Caki2 (cell line): ENCODE results near the gene WDFY4. TPM values are rescaled to one million over a fixed set of nuclear protein-coding genes. Genes with fewer than 3 reads are reported as not detected.
"Not testable (repeated sequence)": the region's sequence is repeated elsewhere in the genome, so short reads cannot be mapped to it uniquely, and the experiment has no call there.

Experiments
- DNase-seq: peaks from one replicate; pipeline ENCODE4 v3.0.0-alpha.2; 2015; ENCODE audit warnings: low read depth
- in situ Hi-C: cut with HindIII; loops from 2 replicates; pipeline ENCODE4 v1.10.0; 2016; ENCODE audit warnings: low sequenced_read_pairs, low pct_unique_long_range_greater_than_20kb, mixed read lengths
- total RNA-seq: library from RNA; depleted of rRNA; stranded (reverse); fragments of >200 nt; shearing (Covaris generic); gene quantifications from 2 replicates; pipeline ENCODE4 v1.2.3, GENCODE V29; 2014; ENCODE audit warnings: low replicate concordance; rRNA removed

WDFY4 gene, protein sequence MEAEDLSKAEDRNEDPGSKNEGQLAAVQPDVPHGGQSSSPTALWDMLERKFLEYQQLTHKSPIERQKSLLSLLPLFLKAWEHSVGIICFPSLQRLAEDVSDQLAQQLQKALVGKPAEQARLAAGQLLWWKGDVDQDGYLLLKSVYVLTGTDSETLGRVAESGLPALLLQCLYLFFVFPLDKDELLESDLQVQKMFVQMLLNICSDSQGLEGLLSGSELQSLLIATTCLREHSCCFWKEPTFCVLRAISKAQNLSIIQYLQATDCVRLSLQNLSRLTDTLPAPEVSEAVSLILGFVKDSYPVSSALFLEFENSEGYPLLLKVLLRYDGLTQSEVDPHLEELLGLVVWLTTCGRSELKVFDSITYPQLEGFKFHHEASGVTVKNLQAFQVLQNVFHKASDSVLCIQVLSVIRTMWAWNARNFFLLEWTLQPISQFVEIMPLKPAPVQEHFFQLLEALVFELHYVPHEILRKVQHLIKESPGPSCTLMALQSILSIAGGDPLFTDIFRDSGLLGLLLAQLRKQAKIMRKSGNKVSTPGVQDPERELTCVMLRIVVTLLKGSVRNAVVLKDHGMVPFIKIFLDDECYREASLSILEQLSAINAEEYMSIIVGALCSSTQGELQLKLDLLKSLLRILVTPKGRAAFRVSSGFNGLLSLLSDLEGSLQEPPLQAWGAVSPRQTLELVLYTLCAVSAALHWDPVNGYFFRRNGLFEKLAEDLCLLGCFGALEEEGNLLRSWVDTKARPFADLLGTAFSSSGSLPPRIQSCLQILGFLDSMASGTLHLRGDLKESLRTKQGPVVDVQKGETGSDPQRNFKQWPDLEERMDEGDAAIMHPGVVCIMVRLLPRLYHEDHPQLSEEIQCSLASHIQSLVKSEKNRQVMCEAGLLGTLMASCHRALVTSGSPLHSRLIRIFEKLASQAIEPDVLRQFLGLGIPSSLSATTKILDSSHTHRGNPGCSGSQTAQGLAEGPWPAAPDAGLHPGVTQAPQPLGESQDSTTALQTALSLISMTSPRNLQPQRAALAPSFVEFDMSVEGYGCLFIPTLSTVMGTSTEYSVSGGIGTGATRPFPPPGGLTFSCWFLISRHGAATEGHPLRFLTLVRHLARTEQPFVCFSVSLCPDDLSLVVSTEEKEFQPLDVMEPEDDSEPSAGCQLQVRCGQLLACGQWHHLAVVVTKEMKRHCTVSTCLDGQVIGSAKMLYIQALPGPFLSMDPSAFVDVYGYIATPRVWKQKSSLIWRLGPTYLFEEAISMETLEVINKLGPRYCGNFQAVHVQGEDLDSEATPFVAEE (N-terminal part only)
- not detected in 2 replicates for total RNA-seq

DNA sequence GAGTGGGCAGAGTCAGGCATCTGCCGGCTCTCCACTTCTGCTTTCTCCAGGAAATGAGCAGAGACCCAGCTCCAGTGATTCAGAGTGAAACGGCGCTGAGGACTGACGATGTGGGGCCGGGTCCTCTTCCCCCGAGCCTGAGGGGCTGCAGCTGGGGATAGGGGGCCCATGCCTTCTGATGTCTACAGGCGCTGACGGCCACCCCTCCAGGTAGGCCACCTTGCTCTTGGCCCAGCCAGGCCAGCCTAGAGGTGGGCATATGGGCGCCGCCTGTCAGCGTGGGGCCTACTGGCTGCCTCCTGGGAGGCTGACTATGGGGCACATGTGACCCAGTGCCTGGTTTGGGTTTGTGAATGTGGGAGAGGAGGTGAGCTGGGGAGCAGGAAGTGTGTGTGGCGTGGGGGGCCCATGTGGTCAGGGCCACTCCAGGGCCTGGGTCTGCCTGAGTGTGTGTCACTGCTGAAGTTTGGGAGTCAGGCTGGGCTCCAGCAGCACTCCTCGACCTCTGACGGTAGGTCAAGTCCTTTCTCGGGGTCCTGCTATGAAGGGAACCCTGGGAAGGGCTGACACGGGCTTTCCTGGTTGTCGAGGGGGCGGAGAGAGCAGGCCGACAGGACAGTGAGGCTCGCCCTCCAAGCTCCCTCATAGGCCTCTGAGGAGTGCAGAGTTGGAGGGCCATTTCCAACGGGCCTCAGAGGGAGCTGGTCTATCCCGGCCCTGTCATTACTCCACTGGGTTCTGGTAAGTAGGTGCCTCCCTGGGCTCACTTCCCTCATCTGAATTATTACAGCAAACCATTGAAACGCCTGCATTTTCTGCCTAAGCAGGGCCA, at the start of gene WDFY4:
Gene WDFY4, plus strand, starts transcription at position 82 of the 832 bp plus-strand sequence. CDS start 24,860 bp downstream, outside the sequence.
- in situ Hi-C loops: no loop called here
- no peak for DNase-seq

DNA sequence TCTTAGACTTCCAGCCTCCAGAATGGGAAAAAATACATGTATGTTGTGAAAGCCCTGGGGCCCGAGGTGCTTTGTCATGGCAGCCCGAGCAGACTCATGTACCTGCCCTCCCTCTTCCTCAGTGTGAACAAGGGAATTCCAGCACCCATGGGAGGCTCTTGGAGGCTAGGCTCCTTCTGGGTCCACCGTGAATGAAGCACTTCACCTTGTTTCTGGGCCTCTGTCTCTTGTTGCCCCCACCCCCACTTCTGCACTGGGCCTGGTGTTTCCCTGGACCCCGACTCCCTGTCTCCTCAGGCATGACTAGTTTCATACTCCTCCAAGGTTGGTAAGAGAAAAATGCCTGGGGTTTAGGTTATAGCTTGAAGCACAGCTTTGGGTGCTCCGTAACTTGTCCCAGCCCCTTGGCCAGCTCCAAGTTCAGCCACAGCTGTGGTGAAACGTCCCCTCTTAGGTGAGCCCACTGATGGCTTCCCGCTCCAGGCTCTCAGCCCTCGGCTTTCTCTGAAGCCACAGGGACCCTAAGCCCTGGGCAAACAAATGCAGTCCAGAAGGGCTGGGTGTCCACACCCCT, 49.6 kb upstream of the WDFY4 start:
- in situ Hi-C loops: no loop called here

DNA sequence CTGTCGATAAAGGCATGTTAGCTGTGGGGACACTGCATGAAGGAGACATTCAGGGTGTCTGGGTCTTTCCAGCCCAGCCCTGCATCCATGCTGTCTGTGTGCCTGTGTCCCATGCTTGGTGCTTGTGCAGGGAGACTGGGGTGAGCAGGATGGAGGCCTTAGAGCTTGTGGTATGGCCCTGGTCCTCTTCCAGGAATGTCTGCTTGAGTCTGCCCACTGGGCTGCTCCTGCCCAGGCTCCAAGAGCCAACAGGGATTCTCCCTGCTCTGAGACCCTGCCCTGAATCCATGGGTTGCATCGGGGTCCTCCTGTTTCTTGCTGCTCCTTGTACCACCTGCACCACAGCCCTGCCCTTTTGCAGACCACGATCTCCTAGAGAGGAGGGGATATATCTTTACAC, 48.4 kb upstream of the WDFY4 start:
- no peak for DNase-seq
- in situ Hi-C loops: no loop called here

More for the DNA sequence above, 49.6 kb upstream of the WDFY4 start:
- DNase-seq: no peak

DNA sequence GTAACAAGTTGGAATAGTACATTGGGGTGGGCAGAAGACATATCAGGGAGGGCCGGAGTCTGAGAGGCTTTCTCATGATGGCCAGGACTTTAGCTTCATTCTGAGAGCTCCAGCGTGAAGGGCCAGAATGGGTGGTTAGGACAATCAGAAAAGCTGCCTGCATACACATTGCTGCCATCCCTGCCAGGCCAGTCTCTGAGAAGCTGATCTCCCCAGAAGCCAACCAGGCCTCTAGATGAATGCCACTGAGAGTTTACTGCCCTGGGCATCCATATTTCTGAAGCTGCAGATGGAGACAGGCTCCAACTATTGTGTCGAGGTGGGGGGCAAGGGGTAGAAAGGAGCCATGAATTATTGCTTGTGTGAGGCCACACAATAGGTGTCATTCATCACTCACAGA, 47.8 kb upstream of the WDFY4 start:
- in situ Hi-C loops: no loop called here
- no peak for DNase-seq

DNA sequence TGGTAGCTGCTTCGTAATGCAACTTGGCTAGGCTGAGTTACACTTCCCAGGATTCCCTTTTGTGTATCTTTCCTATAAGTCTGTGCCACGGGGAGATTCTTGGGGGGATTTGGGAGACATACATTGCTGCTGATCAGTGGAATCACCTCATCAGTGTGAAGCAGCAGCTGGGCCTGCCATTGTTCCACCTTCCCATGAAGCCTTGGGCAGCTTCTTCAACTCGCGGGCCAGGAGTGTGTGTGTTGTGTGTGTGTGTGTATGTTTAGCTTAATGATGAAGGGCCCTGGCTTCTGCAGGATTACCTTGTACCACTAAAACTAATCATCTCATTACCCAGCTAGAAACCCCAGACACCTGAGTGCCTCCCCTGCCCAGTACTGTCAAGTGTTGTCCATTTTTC, 46.5 kb upstream of the WDFY4 start:
- in situ Hi-C loops: no loop called here
- no peak for DNase-seq

DNA sequence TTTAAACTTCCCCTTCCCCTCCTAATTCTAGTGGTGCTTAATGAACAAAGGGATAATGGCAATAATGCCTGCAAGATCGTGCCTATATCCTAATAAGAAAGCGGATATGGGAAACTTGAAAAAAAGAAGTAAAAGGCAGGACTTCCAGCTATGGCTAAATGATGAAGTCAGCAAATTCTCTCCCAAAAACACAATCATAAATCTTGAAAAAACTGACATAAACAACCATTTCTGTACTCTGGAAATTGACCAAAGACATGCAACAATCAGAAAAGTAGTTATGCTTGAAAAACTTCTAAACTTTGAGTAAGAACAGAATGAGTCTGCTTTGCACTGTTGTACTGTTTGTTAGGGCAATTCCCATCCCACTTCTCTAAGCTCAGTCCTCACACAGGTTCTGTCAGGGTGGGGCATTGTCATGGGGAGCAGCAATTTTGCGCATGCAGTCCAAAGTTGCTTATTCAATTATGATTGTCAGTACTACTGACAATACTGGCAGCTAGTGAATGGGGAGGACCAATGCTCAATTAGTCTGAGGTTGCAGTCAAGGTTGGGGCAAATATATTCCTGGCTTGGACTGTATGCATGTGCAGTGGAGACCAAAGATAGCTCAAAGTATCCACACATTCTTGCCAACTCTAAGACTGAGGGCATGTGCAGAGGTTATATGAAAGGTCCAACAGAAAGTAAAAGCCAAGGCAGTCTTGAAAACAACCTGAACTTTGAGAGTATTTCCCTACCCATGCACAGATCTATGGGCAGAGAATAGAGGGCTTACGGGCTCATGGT, 45.7 kb upstream of the WDFY4 start:
- in situ Hi-C loops: no loop called here
- DNase-seq: no peak

DNA sequence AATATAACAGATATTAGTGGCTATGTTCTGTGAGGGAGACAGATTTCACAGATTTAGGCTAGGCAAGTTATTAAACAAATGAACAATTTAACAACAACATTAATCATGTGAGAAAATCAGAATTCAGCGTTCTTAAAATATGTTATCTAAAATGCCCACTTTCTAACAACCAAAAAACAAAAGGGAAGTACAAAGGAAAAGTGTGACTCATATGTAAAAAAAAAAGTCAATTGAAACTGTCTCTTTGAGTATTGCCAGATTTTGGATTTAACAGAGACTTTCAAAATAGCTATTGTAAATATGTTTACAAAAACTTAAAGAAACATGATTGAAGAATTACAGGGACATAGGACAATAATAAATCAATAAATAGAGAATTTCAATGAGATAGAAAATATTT, 45.0 kb upstream of the WDFY4 start:
- DNase-seq: no peak
- in situ Hi-C loops: no loop called here

DNA sequence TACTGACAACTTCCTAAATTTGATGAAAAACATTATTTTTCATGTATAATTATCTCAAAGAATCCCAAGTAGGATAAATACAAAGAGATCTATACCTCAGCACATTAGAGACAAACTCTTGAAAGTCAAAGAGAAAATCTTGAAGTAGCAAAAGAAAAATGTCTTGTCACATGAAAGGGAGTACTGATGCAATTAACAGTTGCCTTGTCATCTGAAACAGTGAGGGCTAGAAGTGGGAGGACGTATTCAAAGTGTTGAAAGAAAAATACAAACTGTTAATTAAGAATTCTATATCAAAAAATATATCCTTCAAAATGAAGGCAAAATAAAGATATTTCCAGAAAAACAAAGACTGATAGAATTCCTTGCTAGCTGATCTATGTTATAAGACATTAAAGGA, 44.3 kb upstream of the WDFY4 start:
- DNase-seq: no peak
- in situ Hi-C loops: no loop called here

DNA sequence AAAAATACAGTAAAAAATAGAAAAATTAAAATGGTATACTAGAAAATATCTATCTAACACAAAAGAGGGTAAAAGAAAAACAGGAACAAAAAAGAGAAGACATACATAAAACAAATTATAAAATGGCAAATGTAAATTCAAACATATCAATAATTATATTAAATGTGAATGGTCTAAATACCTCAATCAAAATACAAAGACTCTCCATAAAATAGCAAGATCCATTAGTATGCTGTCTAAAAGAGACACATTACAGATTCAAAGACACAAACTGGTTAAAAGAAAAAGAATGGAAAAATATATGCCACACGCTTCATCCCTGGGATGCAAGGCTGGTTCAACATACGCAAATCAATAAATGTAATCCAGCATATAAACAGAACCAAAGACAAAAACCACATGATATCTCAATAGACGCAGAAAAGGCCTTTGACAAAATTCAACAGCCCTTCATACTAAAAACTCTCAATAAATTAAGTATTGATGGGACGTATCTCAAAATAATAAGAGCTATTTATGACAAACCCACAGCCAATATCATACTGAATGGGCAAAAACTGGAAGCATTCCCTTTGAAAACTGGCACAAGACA, 43.5 kb upstream of the WDFY4 start:
- DNase-seq, in situ Hi-C loops: not testable (repeated sequence)

DNA sequence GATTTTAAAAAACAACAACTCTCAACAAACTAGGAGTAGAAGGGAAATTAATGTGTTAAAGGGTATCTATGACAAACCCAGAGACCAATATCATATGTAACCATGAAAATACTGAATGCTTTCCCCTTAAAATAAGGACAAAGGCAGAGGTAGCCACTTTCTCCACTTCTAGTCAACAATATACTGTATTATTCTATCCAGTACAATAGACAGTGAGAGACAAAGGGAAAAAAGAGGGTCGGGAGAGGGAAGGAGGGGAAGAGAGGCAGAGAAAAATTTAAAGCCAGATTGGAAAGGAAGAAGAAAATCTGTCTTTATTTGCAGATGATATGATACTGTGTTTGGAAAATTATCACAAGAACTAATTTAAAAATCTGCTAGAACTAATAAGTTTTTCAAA, 39.1 kb upstream of the WDFY4 start:
- DNase-seq: no peak
- in situ Hi-C loops: no loop called here

DNA sequence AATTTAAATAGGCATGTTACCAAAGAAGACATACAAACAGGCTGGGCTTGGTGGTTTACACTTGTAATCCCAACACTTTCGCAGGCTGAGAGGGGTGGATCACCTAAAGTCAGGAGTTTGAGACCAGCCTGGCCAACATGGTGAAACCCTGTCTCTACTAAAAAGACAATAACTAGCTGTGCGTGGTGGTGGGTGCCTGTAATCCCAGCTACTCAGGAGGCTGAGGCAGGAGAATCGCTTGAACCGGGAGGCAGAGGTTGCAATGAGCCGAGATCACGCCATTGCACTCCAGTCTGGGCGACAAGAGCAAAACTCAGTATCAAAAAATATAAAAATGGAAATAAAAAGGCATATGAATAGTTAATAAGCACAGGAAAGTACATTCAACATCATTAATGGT, 37.6 kb upstream of the WDFY4 start:
- DNase-seq, in situ Hi-C loops: not testable (repeated sequence)

DNA sequence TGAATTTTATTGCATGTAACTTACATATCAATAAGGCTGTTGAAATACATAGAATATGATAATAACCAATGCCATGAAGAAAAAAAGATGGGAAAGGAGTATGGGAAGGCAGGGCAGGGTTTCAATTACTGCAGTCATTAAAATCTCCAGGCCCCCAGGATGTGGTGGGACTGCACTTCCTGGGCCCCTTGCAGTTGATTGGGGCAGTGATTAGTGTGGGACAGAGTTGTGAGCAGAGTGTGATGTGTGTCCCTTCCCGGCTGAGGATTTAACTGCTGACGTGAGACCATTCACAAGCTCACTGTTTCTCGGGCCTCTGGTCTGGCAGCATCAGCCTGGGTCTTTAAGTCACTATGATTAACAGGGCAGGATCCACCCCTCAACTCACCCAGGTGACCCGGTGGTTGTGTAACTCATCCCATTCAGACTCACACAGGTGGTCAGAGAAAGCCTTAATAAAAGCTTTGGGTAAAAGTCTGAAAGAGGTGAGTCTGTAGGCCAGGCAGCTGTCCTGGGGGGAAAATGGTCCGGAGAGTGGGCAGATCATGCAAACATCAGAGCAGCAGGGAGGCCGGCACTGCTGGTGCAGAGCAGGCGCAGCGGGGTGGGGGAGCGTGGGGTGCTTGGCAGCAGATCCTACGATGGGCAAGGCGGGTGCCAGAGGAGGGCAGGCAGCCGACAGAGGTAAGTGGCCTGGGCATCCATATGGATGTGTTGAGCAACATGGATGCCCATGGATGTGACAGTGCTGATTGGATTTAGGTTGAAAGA, 36.3 kb upstream of the WDFY4 start:
- in situ Hi-C loops: no loop called here
- no peak for DNase-seq

DNA sequence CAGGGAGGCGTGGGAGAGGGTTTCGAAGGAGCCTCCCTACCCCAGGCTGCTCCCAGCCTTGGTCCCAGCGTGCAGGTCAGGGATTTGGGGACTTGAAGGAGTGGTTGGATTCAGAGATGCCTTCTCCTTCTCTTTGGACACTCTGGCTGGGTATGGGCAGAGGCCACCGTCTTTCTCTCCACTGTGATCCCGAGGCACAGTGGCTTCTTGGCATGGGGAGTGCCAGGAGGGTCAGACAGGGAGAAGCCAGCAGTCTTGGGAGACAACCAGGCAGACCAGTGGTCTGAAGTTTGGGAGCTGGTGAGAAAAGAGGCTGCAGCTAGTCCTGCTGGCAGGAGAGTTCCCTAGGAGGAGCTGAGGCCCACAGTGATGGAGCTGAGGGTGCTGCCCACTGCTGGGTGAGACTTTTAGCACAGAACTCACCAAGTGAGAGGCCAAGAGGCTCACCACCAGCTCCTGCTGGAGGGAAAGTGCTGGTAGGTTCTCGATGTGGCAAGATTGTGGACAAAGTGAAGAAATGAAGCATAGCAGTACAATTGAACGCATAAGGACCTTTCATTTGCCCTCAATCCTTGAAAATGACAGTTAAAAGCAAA, 35.2 kb upstream of the WDFY4 start:
- DNase-seq: no peak
- in situ Hi-C loops: no loop called here

DNA sequence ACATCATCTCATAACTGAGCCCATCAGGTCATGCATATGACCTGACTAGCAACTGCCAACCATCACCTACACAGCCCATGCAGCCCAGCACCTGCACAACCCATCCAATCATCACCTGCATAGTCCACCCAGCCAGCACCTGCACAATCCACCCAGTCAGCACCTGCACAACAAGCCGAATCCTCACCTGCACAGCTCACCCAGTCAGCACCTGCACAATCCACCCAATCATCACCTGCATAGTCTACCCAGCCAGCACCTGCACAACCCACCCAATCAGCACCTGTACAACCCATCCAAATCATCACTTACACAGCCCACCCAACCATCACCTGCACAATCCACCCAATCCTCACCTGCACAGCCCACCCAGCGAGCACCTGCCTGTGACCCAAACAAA, 33.4 kb upstream of the WDFY4 start:
- DNase-seq: no peak

DNA sequence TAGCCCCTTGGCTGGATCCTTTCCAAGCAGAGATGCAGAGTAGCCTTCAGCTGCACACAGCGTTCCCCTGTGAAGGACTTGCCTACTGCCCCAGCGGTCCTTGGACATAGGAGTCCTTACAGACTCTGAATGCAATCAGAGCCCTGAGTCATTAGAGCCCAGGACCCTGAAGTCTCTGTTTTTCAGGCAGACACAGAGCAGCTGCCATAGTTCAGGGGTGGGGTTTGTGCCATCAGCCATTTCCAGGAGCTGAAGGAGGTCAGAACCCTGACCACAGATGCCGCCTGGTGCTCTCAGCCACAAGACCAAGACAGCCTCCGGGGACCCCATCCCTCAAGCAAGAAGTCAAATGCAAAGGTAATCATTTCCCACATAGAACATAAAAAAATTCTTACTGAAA, 32.8 kb upstream of the WDFY4 start:
- in situ Hi-C loops: no loop called here
- no peak for DNase-seq

More for the DNA sequence above, 33.4 kb upstream of the WDFY4 start:
- in situ Hi-C loops: no loop called here
